Central memory CD8-positive, alpha-beta T cell (primary cell): ENCODE measurements around the gene ENOPH1.
"Not testable (repeated sequence)": the region's sequence is repeated elsewhere in the genome, so short reads cannot be mapped to it uniquely, and the experiment has no call there.

ENCODE experiments used
- ATAC-seq: fragments of 150-1000 bp; cut with Tn5 transposase; replicated peaks from 2 replicates; pipeline ENCODE4 v1.10.0; 2022; ENCODE audit warnings: mild to moderate bottlenecking, moderate FRiP score, moderate number of reproducible peaks; ENCODE audit not compliant: poor library complexity, severe bottlenecking; ENCODE audit errors: extremely low read depth
- DNase-seq, 2 donors: peaks; one replicate each; pipeline ENCODE4 v3.0.0; 2021; ENCODE audit warnings: low spot score in 2 of 2
- H3K27ac Mint-ChIP-seq: one replicate; pipeline ENCODE4 v1.8.0; 2022; ENCODE audit warnings: low read depth, mild to moderate bottlenecking, moderate library complexity, mixed read lengths
- H3K27me3 Mint-ChIP-seq: one replicate; pipeline ENCODE4 v1.8.0; 2022; ENCODE audit warnings: mixed read lengths
- H3K36me3 Mint-ChIP-seq: one replicate; pipeline ENCODE4 v1.8.0; 2022; ENCODE audit warnings: mild to moderate bottlenecking, moderate library complexity, mixed read lengths; ENCODE audit not compliant: insufficient read depth
- H3K4me1 Mint-ChIP-seq: one replicate; pipeline ENCODE4 v1.8.0; 2022; ENCODE audit warnings: mixed read lengths
- H3K4me3 Mint-ChIP-seq: one replicate; pipeline ENCODE4 v1.8.0; 2022; ENCODE audit warnings: mild to moderate bottlenecking, moderate library complexity, mixed read lengths
- H3K9me3 Mint-ChIP-seq: one replicate; pipeline ENCODE4 v1.8.0; 2022; ENCODE audit warnings: mixed read lengths

The ENOPH1 gene

DNA sequence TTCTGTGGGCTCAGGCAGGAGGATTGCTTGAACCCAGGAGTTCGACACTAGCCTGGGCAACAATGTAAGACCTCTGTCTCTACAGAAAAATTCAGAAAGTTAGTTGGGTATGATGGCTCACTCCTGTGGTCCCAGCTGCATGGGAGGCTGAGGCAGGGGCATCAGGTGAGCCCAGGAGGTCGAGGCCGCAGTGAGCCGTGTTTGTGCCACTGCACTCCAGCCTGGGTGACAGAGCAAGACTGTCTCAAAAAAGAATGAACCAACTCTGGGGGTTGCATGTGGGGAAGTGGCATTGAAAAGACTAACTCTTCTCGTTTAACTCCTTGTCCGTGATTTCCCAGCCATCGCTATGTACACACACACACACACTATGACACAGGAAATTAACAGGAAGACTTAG lies 26.9 kb downstream of the ENOPH1 start:
- no peak overlapping the region for H3K4me3 Mint-ChIP-seq
- DNase-seq (no peak), ATAC-seq (no peak)
- H3K4me1 Mint-ChIP-seq: no peaks in the 10 kb centered on the region
- no peak overlapping the region for H3K27ac Mint-ChIP-seq
- peaks cover 43% of the 10 kb centered on the region for H3K36me3 Mint-ChIP-seq
- no peaks in the 10 kb centered on the region for H3K9me3 Mint-ChIP-seq
- H3K27me3 Mint-ChIP-seq: no peaks in the 10 kb centered on the region

DNA sequence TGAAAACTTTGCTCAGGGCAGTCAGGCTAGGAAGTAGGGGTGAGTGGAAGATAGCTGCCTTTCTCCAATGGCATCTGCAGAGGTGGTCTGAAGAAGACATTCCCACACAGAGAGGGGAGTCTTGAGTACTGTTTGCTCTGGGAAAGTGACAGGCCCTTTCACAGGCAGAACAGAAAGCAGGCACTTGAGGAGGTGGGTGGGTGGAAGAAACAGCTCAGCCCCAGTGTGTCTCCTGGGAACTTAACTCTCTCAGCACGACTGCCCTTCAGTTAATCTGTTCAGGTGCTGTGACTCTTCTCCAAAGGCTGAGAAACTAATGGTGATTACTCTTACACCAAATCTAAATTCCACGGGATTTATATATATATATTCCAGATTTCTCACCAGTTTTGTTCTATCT lies 28.3 kb downstream of the ENOPH1 start:
- Mint-ChIP-seq H3K4me1 (no peaks in the 10 kb centered on the region), H3K27me3 (no peaks in the 10 kb centered on the region), H3K4me3 (no peak overlapping the region), H3K36me3 (peaks cover 36% of the 10 kb centered on the region), H3K9me3 (no peaks in the 10 kb centered on the region), H3K27ac (no peak overlapping the region)
- DNase-seq (no peak), ATAC-seq (no peak)

DNA sequence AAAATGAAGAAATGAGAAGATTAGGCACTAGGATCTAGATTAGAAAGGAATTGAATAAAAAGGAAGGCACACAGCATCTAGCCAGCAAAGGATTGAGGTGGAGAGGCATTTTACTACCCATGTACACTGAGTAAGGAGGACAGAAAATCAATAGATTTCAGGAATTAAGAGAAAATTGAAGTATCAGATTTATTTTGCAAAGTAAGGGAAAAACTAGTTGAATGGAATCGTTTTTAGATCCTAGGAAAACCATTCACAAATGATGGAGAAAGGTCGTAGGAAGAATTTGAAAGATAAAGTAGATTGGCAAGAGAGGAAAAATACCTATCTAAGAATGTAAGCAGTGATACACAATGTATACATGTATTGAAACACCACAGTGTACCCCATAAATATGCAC lies 31.3 kb downstream of the ENOPH1 start:
- H3K4me3 Mint-ChIP-seq: no peak overlapping the region
- H3K36me3 Mint-ChIP-seq: peaks cover 33% of the 10 kb centered on the region
- no peaks in the 10 kb centered on the region for H3K4me1 Mint-ChIP-seq
- no peaks in the 10 kb centered on the region for H3K27me3 Mint-ChIP-seq
- ATAC-seq (no peak), DNase-seq (no peak)
- H3K9me3 Mint-ChIP-seq: no peaks in the 10 kb centered on the region
- H3K27ac Mint-ChIP-seq: no peak overlapping the region

DNA sequence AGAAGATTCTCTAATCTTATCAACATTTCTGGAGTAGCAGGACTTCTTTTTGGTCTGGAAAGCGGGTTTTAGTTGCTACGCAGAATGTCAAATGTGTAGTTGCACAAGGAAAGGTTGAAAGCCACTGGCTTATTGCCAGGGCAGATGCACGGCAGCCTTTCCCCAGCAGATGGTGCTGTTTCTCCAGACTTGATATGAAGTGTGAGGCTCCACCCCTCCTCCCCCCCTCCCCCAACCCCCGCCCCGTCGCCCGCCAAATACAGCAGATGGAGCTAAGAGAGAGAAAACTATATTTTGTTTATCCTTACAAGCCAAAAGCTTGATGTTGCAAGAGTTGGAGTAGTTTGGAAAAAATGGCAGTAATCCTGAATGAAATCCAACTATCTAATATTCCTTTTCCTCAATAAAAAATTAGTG lies 32.0 kb downstream of the ENOPH1 start:
- Mint-ChIP-seq H3K27me3 (no peaks in the 10 kb centered on the region), H3K27ac (no peak overlapping the region), H3K4me1 (no peaks in the 10 kb centered on the region), H3K9me3 (no peaks in the 10 kb centered on the region), H3K36me3 (peaks cover 27% of the 10 kb centered on the region), H3K4me3 (no peak overlapping the region)
- DNase-seq (peak; percentile 77 to 89), ATAC-seq (peak; percentile 64)

DNA sequence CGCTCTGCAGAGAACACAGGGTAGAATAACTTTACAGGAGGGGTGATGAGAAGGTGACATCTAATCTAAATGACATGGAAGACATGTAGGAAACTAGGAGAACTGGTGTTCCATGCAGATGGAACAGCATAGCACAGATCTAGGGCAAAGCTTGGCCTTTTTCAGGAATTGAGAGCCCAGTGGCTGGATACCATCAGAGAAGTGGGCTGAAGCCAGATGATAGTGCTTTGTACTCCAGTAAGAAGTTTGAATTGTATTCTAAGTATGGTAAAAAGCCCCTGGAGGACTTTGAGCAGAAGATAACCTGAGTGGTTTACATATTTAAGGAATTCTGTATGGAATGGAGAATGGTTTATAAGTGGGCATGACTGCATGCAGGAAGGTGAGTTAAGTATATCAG lies 32.8 kb downstream of the ENOPH1 start:
- Mint-ChIP-seq H3K4me1 (no peaks in the 10 kb centered on the region), H3K27ac (peak overlapping the region; percentile 5), H3K36me3 (peaks cover 22% of the 10 kb centered on the region), H3K27me3 (no peaks in the 10 kb centered on the region), H3K9me3 (no peaks in the 10 kb centered on the region), H3K4me3 (no peak overlapping the region)
- DNase-seq: no peak
- ATAC-seq: no peak

DNA sequence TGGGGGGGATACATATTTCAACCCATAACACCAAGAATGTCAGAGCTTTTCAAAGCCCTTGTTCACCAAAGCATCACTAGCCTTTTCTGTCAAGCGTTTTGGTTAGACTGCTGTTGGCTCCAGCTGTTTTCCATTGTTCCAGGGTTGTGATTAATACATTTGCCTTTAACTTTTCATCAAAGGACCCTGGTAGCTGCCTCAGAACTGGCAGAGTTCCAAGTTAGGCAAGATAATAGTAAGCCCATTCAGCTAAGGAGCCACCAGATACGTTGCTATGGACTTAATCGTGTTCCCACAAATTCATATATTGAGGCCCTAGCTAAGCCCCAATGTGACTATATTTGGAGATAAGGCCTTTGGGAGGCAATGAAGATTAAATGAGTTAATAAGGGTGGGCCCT lies 37.1 kb downstream of the ENOPH1 start:
- Mint-ChIP-seq H3K27me3 (no peaks in the 10 kb centered on the region), H3K36me3 (peaks cover 11% of the 10 kb centered on the region), H3K4me1 (no peaks in the 10 kb centered on the region), H3K27ac (no peak overlapping the region), H3K4me3 (no peak overlapping the region), H3K9me3 (no peaks in the 10 kb centered on the region)
- DNase-seq (no peak), ATAC-seq (no peak)

DNA sequence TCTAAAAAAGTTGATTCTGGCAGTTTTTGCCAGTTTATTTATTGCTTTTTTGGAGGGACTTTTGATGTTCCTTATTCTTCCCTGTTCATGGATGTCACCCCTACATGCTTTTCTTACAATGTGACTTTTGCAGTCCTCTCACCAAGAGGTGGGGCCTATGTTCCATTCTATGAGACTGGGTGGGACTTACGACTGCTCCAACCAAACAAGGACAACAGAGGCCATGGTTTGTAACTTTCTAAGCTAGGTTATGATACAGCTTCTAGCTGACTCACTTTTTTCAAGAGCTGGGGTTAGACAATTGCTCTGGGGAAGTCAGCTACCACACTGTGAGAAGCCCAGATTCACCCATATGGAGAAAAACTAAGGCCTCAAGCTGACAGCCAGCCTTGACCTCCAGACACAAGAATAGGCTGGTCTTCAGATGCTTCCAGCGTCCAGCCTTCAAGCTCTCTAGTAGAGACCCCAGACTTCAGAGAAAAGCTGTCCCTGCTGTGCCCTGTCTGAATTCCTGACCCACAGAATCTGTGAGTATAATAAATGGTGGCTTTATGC lies 39.5 kb downstream of the ENOPH1 start:
- H3K27me3 Mint-ChIP-seq: no peaks in the 10 kb centered on the region
- no peaks in the 10 kb centered on the region for H3K4me1 Mint-ChIP-seq
- ATAC-seq (no peak), DNase-seq (no peak)
- no peak overlapping the region for H3K27ac Mint-ChIP-seq
- H3K4me3 Mint-ChIP-seq: no peak overlapping the region
- H3K9me3 Mint-ChIP-seq: no peaks in the 10 kb centered on the region
- peaks cover 8% of the 10 kb centered on the region for H3K36me3 Mint-ChIP-seq

DNA sequence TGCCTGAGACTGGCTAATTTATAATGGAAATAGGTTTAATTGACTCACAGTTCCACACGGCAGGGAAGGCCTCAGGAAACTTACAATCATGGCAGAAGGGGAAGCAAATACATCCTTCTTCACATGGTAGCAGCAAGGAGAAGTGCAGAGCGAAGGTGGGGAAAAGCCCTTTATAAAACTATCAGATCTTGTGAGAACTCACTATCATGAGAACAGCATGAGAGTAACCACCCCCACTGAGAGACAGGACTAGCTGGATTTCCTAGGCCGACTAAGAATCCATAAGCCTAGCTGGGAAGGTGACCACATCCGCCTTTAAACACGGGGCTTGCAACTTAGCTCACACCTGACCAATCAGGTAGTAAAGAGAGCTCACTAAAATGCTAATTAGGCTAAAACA lies 42.7 kb downstream of the ENOPH1 start:
- not testable (repeated sequence) for H3K4me1 Mint-ChIP-seq, H3K9me3 Mint-ChIP-seq, H3K4me3 Mint-ChIP-seq, ATAC-seq, H3K36me3 Mint-ChIP-seq, H3K27me3 Mint-ChIP-seq, DNase-seq, H3K27ac Mint-ChIP-seq

DNA sequence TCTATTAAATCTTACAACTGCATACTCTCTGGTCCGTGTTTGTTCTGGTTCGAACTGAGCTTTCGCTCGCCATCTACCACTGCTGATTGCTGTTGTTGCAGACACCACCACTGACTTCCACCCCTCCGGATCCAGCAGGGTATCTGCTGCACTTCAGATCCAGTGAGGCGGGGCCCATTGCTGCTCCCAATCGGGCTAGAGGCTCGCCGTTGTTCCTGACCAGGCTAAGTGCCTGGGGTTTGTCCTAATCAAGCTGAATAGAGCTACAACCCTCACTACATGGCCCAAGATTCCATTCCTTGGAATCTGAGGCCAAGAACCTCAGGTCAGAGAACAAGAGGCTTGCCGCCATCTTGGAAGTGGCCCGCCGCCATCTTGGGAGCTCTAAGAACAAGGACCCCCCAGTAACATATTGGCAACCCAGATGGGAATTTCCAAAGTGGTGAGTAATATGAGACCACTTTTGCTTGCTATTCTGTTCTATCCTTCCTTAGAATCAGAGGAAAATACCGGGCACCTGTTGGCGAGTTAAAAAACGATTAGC lies 43.3 kb downstream of the ENOPH1 start:
- no peaks in the 10 kb centered on the region for H3K9me3 Mint-ChIP-seq
- DNase-seq: no peak
- no peak overlapping the region for H3K4me3 Mint-ChIP-seq
- no peak for ATAC-seq
- H3K36me3 Mint-ChIP-seq: peaks cover 4% of the 10 kb centered on the region
- no peaks in the 10 kb centered on the region for H3K4me1 Mint-ChIP-seq
- H3K27me3 Mint-ChIP-seq: no peaks in the 10 kb centered on the region
- no peak overlapping the region for H3K27ac Mint-ChIP-seq

DNA sequence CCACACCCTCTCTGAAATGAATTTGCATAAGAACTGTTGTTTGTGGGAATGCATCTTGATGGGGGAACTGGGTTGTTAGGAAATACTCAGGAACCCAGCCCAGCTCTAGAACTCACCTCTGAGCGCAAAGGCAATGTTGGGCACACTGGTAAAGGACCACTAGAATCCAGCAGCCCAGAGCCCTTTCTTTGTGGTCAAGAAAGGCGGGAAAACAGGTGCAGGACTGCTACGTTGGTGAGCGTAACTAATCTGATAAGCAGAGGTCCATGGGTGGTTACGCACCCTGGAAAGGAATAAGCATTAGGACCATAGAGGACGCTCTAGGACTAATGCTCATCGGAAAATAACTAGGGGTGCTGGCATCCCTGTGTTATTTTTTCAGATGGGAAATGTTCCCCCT lies 45.5 kb downstream of the ENOPH1 start:
- not testable (repeated sequence) for DNase-seq, H3K27me3 Mint-ChIP-seq, H3K4me3 Mint-ChIP-seq, H3K4me1 Mint-ChIP-seq, H3K36me3 Mint-ChIP-seq, H3K9me3 Mint-ChIP-seq, ATAC-seq, H3K27ac Mint-ChIP-seq

DNA sequence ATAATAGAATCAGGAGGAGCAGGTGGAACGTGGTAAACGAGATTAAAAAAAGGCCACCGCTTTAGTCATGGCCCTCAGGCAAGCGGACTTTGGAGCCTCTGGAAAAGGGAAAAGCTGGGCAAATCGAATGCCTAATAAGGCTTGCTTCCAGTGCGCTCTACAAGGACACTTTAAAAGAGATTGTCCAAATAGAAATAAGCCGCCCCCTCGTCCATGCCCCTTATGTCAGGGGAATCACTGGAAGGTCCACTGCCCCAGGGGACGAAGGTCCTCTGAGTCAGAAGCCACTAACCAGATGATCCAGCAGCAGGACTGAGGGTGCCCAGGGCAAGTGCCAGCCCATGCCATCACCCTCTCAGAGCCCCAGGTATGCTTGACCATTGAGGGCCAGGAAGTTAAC lies 47.1 kb downstream of the ENOPH1 start:
- not testable (repeated sequence) for DNase-seq, ATAC-seq, H3K27ac Mint-ChIP-seq, H3K27me3 Mint-ChIP-seq, H3K4me1 Mint-ChIP-seq, H3K36me3 Mint-ChIP-seq, H3K4me3 Mint-ChIP-seq, H3K9me3 Mint-ChIP-seq

DNA sequence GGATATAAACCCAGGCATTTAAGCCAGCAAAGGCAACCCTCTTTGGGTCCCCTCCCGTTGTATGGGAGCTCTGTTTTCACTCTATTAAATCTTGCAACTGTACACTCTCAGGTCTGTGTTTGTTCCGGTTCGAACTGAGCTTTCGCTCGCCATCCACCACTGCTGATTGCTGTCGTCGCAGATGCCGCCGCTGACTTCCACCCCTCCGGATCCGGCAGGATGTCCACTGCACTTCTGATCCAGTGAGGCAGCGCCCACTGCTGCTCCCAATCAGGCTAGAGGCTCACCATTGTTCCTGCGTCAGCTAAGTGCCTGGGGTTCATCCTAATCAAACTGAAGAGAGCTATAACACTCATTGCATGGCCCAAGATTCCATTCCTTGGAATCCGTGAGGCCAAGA lies 49.2 kb downstream of the ENOPH1 start:
- no peak overlapping the region for H3K27ac Mint-ChIP-seq
- no peak overlapping the region for H3K4me3 Mint-ChIP-seq

DNA sequence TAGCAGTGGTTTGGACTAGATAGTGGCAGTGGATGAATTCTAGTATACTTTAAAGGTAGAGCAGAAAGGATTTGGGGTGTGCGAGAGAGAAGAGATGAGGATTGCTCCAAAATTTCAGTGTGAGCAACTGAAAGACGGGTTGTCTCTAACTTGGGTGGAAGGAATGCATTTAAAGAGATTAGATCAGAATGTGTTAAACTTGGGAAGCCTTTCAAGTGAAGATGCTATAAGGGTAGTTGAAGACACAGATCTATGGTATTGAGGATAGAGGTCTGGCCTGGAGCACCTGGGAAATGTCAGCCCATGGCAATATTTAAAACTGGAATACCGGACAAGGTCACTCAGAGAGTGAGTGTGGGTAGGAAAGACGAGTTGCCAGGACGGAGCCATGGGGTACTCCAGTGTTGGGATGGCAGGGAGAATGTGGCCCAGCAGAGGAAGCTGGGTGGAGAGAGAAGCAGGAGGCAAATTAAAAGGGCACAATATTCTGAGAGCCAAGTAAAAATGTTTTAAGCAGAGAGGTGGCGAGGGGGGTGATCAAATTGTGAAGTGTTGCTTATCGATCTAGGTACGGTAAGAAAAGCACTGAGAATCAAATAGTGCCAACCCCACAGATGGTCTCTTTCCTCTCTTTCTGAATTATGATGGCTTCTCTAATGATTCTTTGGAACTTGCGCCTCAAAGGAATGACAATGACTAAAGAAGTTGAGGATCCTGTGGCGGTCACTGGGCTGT lies 50.5 kb downstream of the ENOPH1 start:
- Mint-ChIP-seq H3K4me1 (no peaks in the 10 kb centered on the region), H3K27me3 (no peaks in the 10 kb centered on the region), H3K36me3 (no peaks in the 10 kb centered on the region), H3K9me3 (no peaks in the 10 kb centered on the region), H3K27ac (no peak overlapping the region), H3K4me3 (no peak overlapping the region)
- ATAC-seq: no peak
- no peak for DNase-seq

More for the DNA sequence above, 49.2 kb downstream of the ENOPH1 start:
- Mint-ChIP-seq H3K9me3 (no peaks in the 10 kb centered on the region), H3K27me3 (no peaks in the 10 kb centered on the region), H3K4me1 (no peaks in the 10 kb centered on the region), H3K36me3 (no peaks in the 10 kb centered on the region)
- DNase-seq (no peak), ATAC-seq (no peak)
